Urinary bladder (tissue), 4 donors: ENCODE data around the gene MGMT. TPM values are rescaled to one million over a fixed set of nuclear protein-coding genes. Genes with fewer than 3 reads are reported as not detected.
A peak's percentile ranks its signal among the peaks of the same experiment; 100 is the strongest.

ENCODE experiments used
- DNase-seq: peaks from one replicate; pipeline ENCODE4 v3.0.0-alpha.2; 2015; ENCODE audit errors: extremely low spot score
- H3K27ac ChIP-seq: one replicate; pipeline ENCODE4 v1.5.1; 2013; ENCODE audit warnings: low read depth, mild to moderate bottlenecking, moderate library complexity
- H3K36me3 ChIP-seq: one replicate; pipeline ENCODE4 v1.6.1; 2013; ENCODE audit warnings: mild to moderate bottlenecking, moderate library complexity; ENCODE audit not compliant: insufficient read depth
- H3K4me1 ChIP-seq: one replicate; pipeline ENCODE4 v1.6.1; 2013; ENCODE audit warnings: mild to moderate bottlenecking, moderate library complexity; ENCODE audit not compliant: insufficient read depth
- H3K4me3 ChIP-seq: one replicate; pipeline ENCODE4 v1.5.1; 2013; ENCODE audit warnings: low read depth, low read length
- WGBS: extraction: QIAGEN DNeasy Blood & Tissue Kit; methylation state at CpG from one replicate; pipeline ENCODE4 v1.1.7; 2013; 5-methylcytosine and 5-hydroxymethylcytosine counted together
- polyA plus RNA-seq: library from polyadenylated mRNA; stranded (reverse); fragments of 200-250 nt; gene quantifications from one replicate; pipeline ENCODE4 v1.2.3, GENCODE V29; 2013
- total RNA-seq: library from RNA; depleted of rRNA; stranded (reverse); fragments of >200 nt; gene quantifications from one replicate; pipeline ENCODE4 v1.2.3, GENCODE V29; 2014
- donor health status: healthy with polysubstance abuse.
- donor health status: healthy.

Gene MGMT
- total and polyA plus RNA-seq, 2 donors, result 19.5 to 28.5 TPM

GRCh38 chr10:129693382-129693781 is 226.3 kb downstream of the MGMT start:
- no peaks in the 10 kb centered on the region for H3K4me1 ChIP-seq
- no peak overlapping the region for H3K27ac ChIP-seq
- H3K36me3 ChIP-seq, result no peaks in the 10 kb centered on the region
- 96% methylated on average over 11 of the region's 11 CpGs for WGBS
- no peak overlapping the region for H3K4me3 ChIP-seq
- DNase-seq, result no peak

GRCh38 chr10:129694184-129694583 is 227.1 kb downstream of the MGMT start:
- Histone ChIP-seq H3K27ac (no peak overlapping the region), H3K4me1 (no peaks in the 10 kb centered on the region), H3K36me3 (no peaks in the 10 kb centered on the region), H3K4me3 (no peak overlapping the region)
- 38% methylated on average over 4 of the region's 4 CpGs for WGBS
- DNase-seq, result no peak

- H3K27ac ChIP-seq, result no peak overlapping the region
- 21% methylated on average over 5 of the region's 5 CpGs for WGBS
- no peaks in the 10 kb centered on the region for H3K36me3 ChIP-seq
- H3K4me1 ChIP-seq, result no peaks in the 10 kb centered on the region
- peak; percentile 94 for DNase-seq
- H3K4me3 ChIP-seq, result no peak overlapping the region
Observed at GRCh38 chr10:129694691-129695243, 227.7 kb downstream of the MGMT start.

GRCh38 chr10:129695671-129696070 is 228.6 kb downstream of the MGMT start:
- H3K4me1 ChIP-seq, result no peaks in the 10 kb centered on the region
- H3K4me3 ChIP-seq, result no peak overlapping the region
- 76% methylated on average over 13 of the region's 13 CpGs for WGBS
- no peak overlapping the region for H3K27ac ChIP-seq
- no peak for DNase-seq
- no peaks in the 10 kb centered on the region for H3K36me3 ChIP-seq

GRCh38 chr10:129696636-129697035 is 229.6 kb downstream of the MGMT start:
- Histone ChIP-seq H3K4me3 (no peak overlapping the region), H3K4me1 (no peaks in the 10 kb centered on the region), H3K36me3 (no peaks in the 10 kb centered on the region), H3K27ac (no peak overlapping the region)
- WGBS, result 98% methylated on average over 7 of the region's 7 CpGs
- DNase-seq, result no peak

- 96% methylated on average over 15 of the region's 15 CpGs for WGBS
- Histone ChIP-seq H3K27ac (no peak overlapping the region), H3K4me3 (no peak overlapping the region), H3K4me1 (no peaks in the 10 kb centered on the region), H3K36me3 (no peaks in the 10 kb centered on the region)
- no peak for DNase-seq
Observed at GRCh38 chr10:129697463-129698247, 230.6 kb downstream of the MGMT start.

- WGBS, result 88% methylated on average over 15 of the region's 15 CpGs
- Histone ChIP-seq H3K27ac (no peak overlapping the region), H3K4me3 (no peak overlapping the region), H3K4me1 (no peaks in the 10 kb centered on the region), H3K36me3 (no peaks in the 10 kb centered on the region)
- DNase-seq, result no peak
Observed at GRCh38 chr10:129699722-129700340, 232.8 kb downstream of the MGMT start.

- no peak overlapping the region for H3K4me3 ChIP-seq
- no peaks in the 10 kb centered on the region for H3K36me3 ChIP-seq
- no peak overlapping the region for H3K27ac ChIP-seq
- no peaks in the 10 kb centered on the region for H3K4me1 ChIP-seq
- 96% methylated on average over 17 of the region's 17 CpGs for WGBS
- no peak for DNase-seq
Observed at GRCh38 chr10:129702605-129703004, 235.6 kb downstream of the MGMT start.

GRCh38 chr10:129703287-129704137 is 236.5 kb downstream of the MGMT start:
- no peak overlapping the region for H3K4me3 ChIP-seq
- no peaks in the 10 kb centered on the region for H3K4me1 ChIP-seq
- DNase-seq, result no peak
- H3K36me3 ChIP-seq, result no peaks in the 10 kb centered on the region
- no peak overlapping the region for H3K27ac ChIP-seq
- WGBS, result 87% methylated on average over 26 of the region's 26 CpGs

GRCh38 chr10:129704225-129704624 is 237.2 kb downstream of the MGMT start:
- no peaks in the 10 kb centered on the region for H3K36me3 ChIP-seq
- H3K27ac ChIP-seq, result no peak overlapping the region
- WGBS, result 87% methylated on average over 16 of the region's 16 CpGs
- no peak for DNase-seq
- H3K4me3 ChIP-seq, result no peak overlapping the region
- H3K4me1 ChIP-seq, result no peaks in the 10 kb centered on the region

- Histone ChIP-seq H3K4me1 (no peaks in the 10 kb centered on the region), H3K4me3 (no peak overlapping the region), H3K36me3 (no peaks in the 10 kb centered on the region), H3K27ac (no peak overlapping the region)
- no peak for DNase-seq
- 84% methylated on average over 25 of the region's 25 CpGs for WGBS
Observed at GRCh38 chr10:129704786-129705525, 237.9 kb downstream of the MGMT start.

GRCh38 chr10:129705676-129706075 is 238.6 kb downstream of the MGMT start:
- WGBS, result 95% methylated on average over 8 of the region's 8 CpGs
- no peaks in the 10 kb centered on the region for H3K36me3 ChIP-seq
- DNase-seq, result no peak

GRCh38 chr10:129706081-129706480 is 239.0 kb downstream of the MGMT start:
- no peak overlapping the region for H3K27ac ChIP-seq
- no peaks in the 10 kb centered on the region for H3K36me3 ChIP-seq
- no peak for DNase-seq
- H3K4me1 ChIP-seq, result no peaks in the 10 kb centered on the region
- 91% methylated on average over 19 of the region's 19 CpGs for WGBS
- H3K4me3 ChIP-seq, result no peak overlapping the region

More at GRCh38 chr10:129705676-129706075, 238.6 kb downstream of the MGMT start:
- no peak overlapping the region for H3K4me3 ChIP-seq
- no peak overlapping the region for H3K27ac ChIP-seq
- no peaks in the 10 kb centered on the region for H3K4me1 ChIP-seq
